K562 (cell line): ENCODE results near the gene WASHC3. TPM values are rescaled to one million over a fixed set of nuclear protein-coding genes. Genes with fewer than 3 reads are reported as not detected.

Experiments
- ADNP ChIP-seq: fragments of 200-800 bp; sonication (Bioruptor generic); IDR thresholded peaks from 2 replicates; pipeline ENCODE4 v1.6.1; 2016; ENCODE audit warnings: missing genetic modification characterization, missing compliant biosample characterization
- ARID3A ChIP-seq: IDR thresholded peaks from 2 replicates; pipeline ENCODE4 v1.6.1; 2012; ENCODE audit warnings: low read depth, low read length, improper control_type of control experiment, borderline replicate concordance
- BDP1 ChIP-seq: IDR thresholded peaks from 3 replicates; pipeline ENCODE4 v1.6.1; 2011; ENCODE audit not compliant: insufficient read length, insufficient read depth
- CEBPB ChIP-seq: fragments of 450-650 bp; IDR thresholded peaks from 2 replicates; pipeline ENCODE4 v1.6.1; 2016; ENCODE audit warnings: missing genetic modification characterization, missing compliant biosample characterization
- CEBPG ChIP-seq, 3 experiments: fragments of 200-800 bp in 1 of 3; sonication (Bioruptor generic) in 1 of 3; sonication (generic) in 1 of 3; formaldehyde crosslinking in 1 of 3; IDR thresholded peaks in 2 of 3; conservative IDR thresholded peaks in 1 of 3; 2 replicates each; pipeline versions ENCODE4 v1.6.1 to v1.8.0; 2016 to 2022; ENCODE audit warnings: missing compliant biosample characterization in 2 of 3, missing genetic modification characterization in 2 of 3, mild to moderate bottlenecking in 1 of 3, missing genetic modification reagents in 1 of 3
- E2F3 ChIP-seq: fragments of 250-450 bp; sonication (Bioruptor Pico); IDR thresholded peaks from 2 replicates; pipeline ENCODE4 v1.4.0; 2020; ENCODE audit warnings: mild to moderate bottlenecking
- ELF1 ChIP-seq: fragments of 200-800 bp; sonication (Bioruptor generic); IDR thresholded peaks from 2 replicates; pipeline ENCODE4 v1.6.1; 2016; ENCODE audit warnings: missing genetic modification characterization, missing compliant biosample characterization
- FOXM1 ChIP-seq, 2 experiments: fragments of 450-650 bp in 1 of 2; sonication (generic) in 1 of 2; formaldehyde crosslinking in 1 of 2; IDR thresholded peaks; 2 replicates each; pipeline versions ENCODE4 v1.6.1 to v1.9.0; 2017 to 2022; ENCODE audit warnings: low read depth in 2 of 2, mild to moderate bottlenecking in 2 of 2, missing genetic modification reagents in 1 of 2, moderate library complexity in 1 of 2
- HDAC8 ChIP-seq: fragments of 450-650 bp; IDR thresholded peaks from 2 replicates; pipeline ENCODE4 v1.6.1; 2016; ENCODE audit warnings: mild to moderate bottlenecking, missing genetic modification characterization, moderate library complexity, missing compliant biosample characterization
- HOXB6 ChIP-seq: fragments of 250-450 bp; sonication (Bioruptor Pico); IDR thresholded peaks from 2 replicates; pipeline ENCODE4 v1.5.1; 2022; ENCODE audit warnings: mild to moderate bottlenecking, borderline replicate concordance
- MEF2A ChIP-seq: IDR thresholded peaks from 2 replicates; pipeline ENCODE4 v1.6.1; 2011; ENCODE audit warnings: low read depth, mild to moderate bottlenecking, low read length, moderate library complexity; ENCODE audit not compliant: control insufficient read depth
- MEF2D ChIP-seq: conservative IDR thresholded peaks from 2 replicates; pipeline ENCODE4 v1.6.1; 2016; ENCODE audit warnings: low read depth, missing genetic modification characterization, missing compliant biosample characterization
- NCOA4 ChIP-seq: fragments of 450-650 bp; IDR thresholded peaks from 2 replicates; pipeline ENCODE4 v1.6.1; 2018; ENCODE audit warnings: mild to moderate bottlenecking; ENCODE audit not compliant: partially characterized antibody
- POLR2B ChIP-seq: fragments of 450-650 bp; IDR thresholded peaks from 2 replicates; pipeline ENCODE4 v1.6.1; 2018; ENCODE audit warnings: low read depth; ENCODE audit not compliant: partially characterized antibody
- SMARCE1 ChIP-seq: fragments of 450-650 bp; IDR thresholded peaks from 2 replicates; pipeline ENCODE4 v1.7.1; 2016; ENCODE audit warnings: mild to moderate bottlenecking
- SOX6 ChIP-seq: fragments of 450-650 bp; IDR thresholded peaks from 2 replicates; pipeline ENCODE4 v1.6.1; 2014; ENCODE audit warnings: mild to moderate bottlenecking
- TCFL5 ChIP-seq: fragments of 250-450 bp; sonication (Bioruptor Pico); conservative IDR thresholded peaks from 2 replicates; pipeline ENCODE4 v1.6.1; 2021; ENCODE audit warnings: mild to moderate bottlenecking, moderate library complexity, matching md5 sums
- TSC22D4 ChIP-seq: fragments of 450-650 bp; IDR thresholded peaks from 2 replicates; pipeline ENCODE4 v1.6.1; 2016; ENCODE audit warnings: missing genetic modification characterization, missing biosample characterization, control low read depth
- ZBTB33 ChIP-seq: sonication (generic); formaldehyde crosslinking; IDR thresholded peaks from 2 replicates; pipeline ENCODE4 v1.8.1; 2023; ENCODE audit warnings: mild to moderate bottlenecking, missing genetic modification reagents
- ZBTB43 ChIP-seq: sonication (generic); formaldehyde crosslinking; IDR thresholded peaks from 2 replicates; pipeline ENCODE4 v1.8.0; 2023; ENCODE audit warnings: mild to moderate bottlenecking, missing genetic modification reagents
- ZNF311 ChIP-seq: fragments of 250-450 bp; sonication (Bioruptor Pico); IDR thresholded peaks from 2 replicates; pipeline ENCODE4 v1.4.0; 2020; ENCODE audit warnings: mild to moderate bottlenecking, moderate library complexity
- ZNF644 ChIP-seq: fragments of 200-800 bp; sonication (Bioruptor generic); IDR thresholded peaks from 2 replicates; pipeline ENCODE4 v1.6.1; 2016; ENCODE audit warnings: low read depth, missing genetic modification characterization, missing compliant biosample characterization
- ZZZ3 ChIP-seq: fragments of 450-650 bp; IDR thresholded peaks from 2 replicates; pipeline ENCODE4 v1.6.1; 2016; ENCODE audit warnings: antibody characterized with exemption, mild to moderate bottlenecking, moderate library complexity
- polyA plus RNA-seq, 8 experiments: library from polyadenylated mRNA; depleted of rRNA in 4 of 8; stranded (reverse) in 5 of 8; unstranded in 3 of 8; fragments of >200 nt; fragmentation: Nextera tagmentation in 2 of 8; fragmentation: Illumina TruSeq in 1 of 8; extraction: Ambion mirVana in 2 of 8; extraction: Trizol in 1 of 8; gene quantifications; 2 replicates each; pipeline versions ENCODE4 v1.2.1 to v1.2.3, GENCODE V29; 2011 to 2014; ENCODE audit warnings: inconsistent platforms in 1 of 8, missing spikeins in 1 of 8
- total RNA-seq, 7 experiments: library from RNA; depleted of rRNA in 6 of 7; stranded (reverse); fragments of >200 nt in 6 of 7; fragmentation: Illumina TruSeq in 2 of 7; extraction: Trizol in 2 of 7; gene quantifications; 2 replicates each; pipeline versions ENCODE4 v1.2.1 to v1.2.3, GENCODE V29; 2011 to 2021; ENCODE audit warnings: low replicate concordance in 1 of 7

Gene WASHC3
- total and polyA plus RNA-seq, 9 of the 15 experiments (the other 6 are each of a cell fraction or from before 2014, with no cell fraction given) = 14.3 to 74.9 (median 35.1) TPM

GRCh38 chr12:102021540-102022246 is 40.1 kb downstream of the WASHC3 start (continued):
- TF ChIP-seq FOXM1 (IDR thresholded peaks at IDR 0.05; ENCODE audit: low read depth) (no peak), FOXM1 (CRISPR knock-in tag; IDR thresholded peaks at IDR 0.05; ENCODE audit: low read depth) (no peak), ZNF311 (CRISPR knock-in tag) (no peak), ADNP (tag) (no peak), CEBPB (tag) (peak; percentile 88), TSC22D4 (no peak), SMARCE1 (no peak), ELF1 (tag) (no peak), CEBPG (CRISPR knock-in tag; IDR thresholded peaks at IDR 0.05) (no peak), CEBPG (tag; conservative IDR thresholded peaks at IDR 0.05 in 1 of 2, IDR thresholded peaks at IDR 0.05 in 1 of 2) (peak; percentile 25 to 75; a peak in 2 of 4 replicates), ARID3A (no peak), E2F3 (CRISPR knock-in tag) (no peak), MEF2D (tag) (peak; percentile 94), ZZZ3 (no peak), MEF2A (peak; percentile 77; the same call in 1 of the 2 replicates), SOX6 (peak; percentile 31; the same call in 1 of the 2 replicates), ZBTB43 (CRISPR knock-in tag) (no peak), TCFL5 (CRISPR knock-in tag) (no peak), ZBTB33 (no peak), HOXB6 (CRISPR knock-in tag) (no peak), ZNF644 (tag) (no peak), HDAC8 (tag) (no peak), BDP1 (no peak), POLR2B (no peak), NCOA4 (no peak)
